Mammary epithelial cell (primary cell): ENCODE data around the gene SFSWAP.
"Not testable (repeated sequence)": the region's sequence is repeated elsewhere in the genome, so short reads cannot be mapped to it uniquely, and the experiment has no call there.

Source experiments
- EZH2 ChIP-seq: IDR thresholded peaks from 2 replicates; pipeline ENCODE4 v1.6.1; 2012; ENCODE audit warnings: low read length, inconsistent platforms, borderline replicate concordance
- TF ChIP-seq, protein P1 (sequence below), 2 donors: IDR thresholded peaks in 1 of 2; conservative IDR thresholded peaks in 1 of 2; 2 replicates each; pipeline ENCODE4 v1.5.1; 2011 to 2012; ENCODE audit warnings: inconsistent platforms in 2 of 2, low read length in 2 of 2, mild to moderate bottlenecking in 2 of 2, control low read depth in 1 of 2, low read depth in 1 of 2; ENCODE audit not compliant: insufficient read depth in 1 of 2; ENCODE audit errors: extremely low read depth in 1 of 2

- TF ChIP-seq, protein P1, sequence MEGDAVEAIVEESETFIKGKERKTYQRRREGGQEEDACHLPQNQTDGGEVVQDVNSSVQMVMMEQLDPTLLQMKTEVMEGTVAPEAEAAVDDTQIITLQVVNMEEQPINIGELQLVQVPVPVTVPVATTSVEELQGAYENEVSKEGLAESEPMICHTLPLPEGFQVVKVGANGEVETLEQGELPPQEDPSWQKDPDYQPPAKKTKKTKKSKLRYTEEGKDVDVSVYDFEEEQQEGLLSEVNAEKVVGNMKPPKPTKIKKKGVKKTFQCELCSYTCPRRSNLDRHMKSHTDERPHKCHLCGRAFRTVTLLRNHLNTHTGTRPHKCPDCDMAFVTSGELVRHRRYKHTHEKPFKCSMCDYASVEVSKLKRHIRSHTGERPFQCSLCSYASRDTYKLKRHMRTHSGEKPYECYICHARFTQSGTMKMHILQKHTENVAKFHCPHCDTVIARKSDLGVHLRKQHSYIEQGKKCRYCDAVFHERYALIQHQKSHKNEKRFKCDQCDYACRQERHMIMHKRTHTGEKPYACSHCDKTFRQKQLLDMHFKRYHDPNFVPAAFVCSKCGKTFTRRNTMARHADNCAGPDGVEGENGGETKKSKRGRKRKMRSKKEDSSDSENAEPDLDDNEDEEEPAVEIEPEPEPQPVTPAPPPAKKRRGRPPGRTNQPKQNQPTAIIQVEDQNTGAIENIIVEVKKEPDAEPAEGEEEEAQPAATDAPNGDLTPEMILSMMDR (conservative IDR thresholded peaks at IDR 0.05 in 1 of 2, IDR thresholded peaks at IDR 0.05 in 1 of 2; ENCODE audit: extremely low read depth in 1 of 2, insufficient read depth in 1 of 2, low read depth in 1 of 2, low read length in 2 of 2): not testable (repeated sequence)
- TF ChIP-seq EZH2: not testable (repeated sequence)
These were observed 98.8 kb downstream of the SFSWAP start for GRCh38 chr12:131809476-131810254.
